Thoracic aorta (tissue), 2 donors: ENCODE data around the gene SLC6A7. TPM values are rescaled to one million over a fixed set of nuclear protein-coding genes. Genes with fewer than 3 reads are reported as not detected.

Experiments used
- ATAC-seq: fragments of 150-250 bp; one replicate; pipeline ENCODE4 v1.8.0; 2017; ENCODE audit warnings: low read depth; ENCODE audit not compliant: insufficient number of reproducible peaks, low FRiP score
- DNase-seq: peaks from one replicate; pipeline ENCODE4 v3.0.0-alpha.2; 2020; ENCODE audit warnings: low spot score
- H3K27ac ChIP-seq, 2 donors: fragments of 200-600 bp; sonication (generic); 1 replicate in 1 of 2; 2 replicates in 1 of 2; pipeline ENCODE4 v1.5.1; 2016; ENCODE audit warnings: mild to moderate bottlenecking in 2 of 2, moderate library complexity in 2 of 2
- H3K27me3 ChIP-seq: fragments of 200-600 bp; sonication (generic); replicated peaks from 2 replicates; pipeline ENCODE4 v1.6.0; 2016; ENCODE audit warnings: mild to moderate bottlenecking; ENCODE audit not compliant: insufficient read depth
- H3K36me3 ChIP-seq: fragments of 200-600 bp; sonication (generic); one replicate; pipeline ENCODE4 v1.5.1; 2016
- H3K4me1 ChIP-seq, 2 donors: fragments of 200-600 bp; sonication (generic); 1 replicate in 1 of 2; 2 replicates in 1 of 2; pipeline versions ENCODE4 v1.5.1 to v1.6.0; 2016; ENCODE audit warnings: low read depth in 2 of 2, mild to moderate bottlenecking in 1 of 2; ENCODE audit not compliant: control insufficient read depth in 1 of 2
- H3K4me3 ChIP-seq: fragments of 200-600 bp; sonication (generic); 2 replicates; pipeline ENCODE4 v1.5.1; 2016; ENCODE audit warnings: mild to moderate bottlenecking
- H3K9me3 ChIP-seq: fragments of 200-600 bp; sonication (generic); 2 replicates; pipeline ENCODE4 v1.5.1; 2016
- CTCF ChIP-seq: fragments of 200-600 bp; sonication (generic); IDR thresholded peaks from one replicate; pipeline ENCODE4 v1.5.1; 2019; ENCODE audit warnings: antibody characterized with exemption
- total RNA-seq, 2 donors: library from RNA; depleted of rRNA; stranded (reverse); fragments of >200 nt; gene quantifications; one replicate each; pipeline versions ENCODE4 v1.1.0 to v1.2.3, GENCODE V29; 2016

Gene SLC6A7
- total RNA-seq, 2 donors from 2014 or later, result not detected

GRCh38 chr5:150143350-150144245 is 46.3 kb upstream of the SLC6A7 start:
- Histone ChIP-seq H3K36me3 (peaks cover 3% of the 10 kb centered on the region), H3K9me3 (no peaks in the 10 kb centered on the region), H3K27me3 (no peaks in the 10 kb centered on the region), H3K4me1 (peaks cover 88 to 100% of the 10 kb centered on the region in 2 donors), H3K27ac (peak overlapping the region; percentile 97), H3K4me3 (peak overlapping the region; percentile 35)
- ATAC-seq (peak; percentile 42), DNase-seq (peak; percentile 77)
- TF ChIP-seq CTCF, result no peak

- DNase-seq, result peak; percentile 39
These were observed 45.5 kb upstream of the SLC6A7 start for GRCh38 chr5:150144246-150144801.

GRCh38 chr5:150144879-150145278 is 45.0 kb upstream of the SLC6A7 start:
- no peak for DNase-seq
- peaks cover 3% of the 10 kb centered on the region for H3K36me3 ChIP-seq
- H3K9me3 ChIP-seq, result no peaks in the 10 kb centered on the region
- no peaks in the 10 kb centered on the region for H3K27me3 ChIP-seq
- no peak for ATAC-seq
- TF ChIP-seq CTCF, result no peak
- peak overlapping the region; percentile 97 for H3K27ac ChIP-seq
- peaks cover 85 to 100% of the 10 kb centered on the region in 2 donors for H3K4me1 ChIP-seq
- H3K4me3 ChIP-seq, result peak overlapping the region; percentile 35

More at GRCh38 chr5:150144246-150144801, 45.5 kb upstream of the SLC6A7 start:
- Histone ChIP-seq H3K4me3 (peak overlapping the region; percentile 35), H3K9me3 (no peaks in the 10 kb centered on the region), H3K27me3 (no peaks in the 10 kb centered on the region), H3K36me3 (peaks cover 3% of the 10 kb centered on the region), H3K4me1 (peaks cover 87 to 100% of the 10 kb centered on the region in 2 donors), H3K27ac (peak overlapping the region; percentile 97)
- TF ChIP-seq CTCF, result no peak
- no peak for ATAC-seq

- Histone ChIP-seq H3K4me1 (peaks cover 84 to 100% of the 10 kb centered on the region in 2 donors), H3K36me3 (peaks cover 9% of the 10 kb centered on the region), H3K27me3 (no peaks in the 10 kb centered on the region), H3K4me3 (no peak overlapping the region), H3K9me3 (no peaks in the 10 kb centered on the region), H3K27ac (peak overlapping the region; percentile 80 to 97)
- DNase-seq (no peak), ATAC-seq (no peak)
- TF ChIP-seq CTCF, result no peak
These were observed 43.6 kb upstream of the SLC6A7 start for GRCh38 chr5:150146235-150146634.

GRCh38 chr5:150146862-150147601 is 42.8 kb upstream of the SLC6A7 start:
- H3K4me1 ChIP-seq, result peaks cover 79 to 99% of the 10 kb centered on the region in 2 donors
- H3K36me3 ChIP-seq, result peaks cover 12% of the 10 kb centered on the region
- no peak for TF ChIP-seq CTCF
- H3K27me3 ChIP-seq, result no peaks in the 10 kb centered on the region
- ATAC-seq (no peak), DNase-seq (no peak)
- no peaks in the 10 kb centered on the region for H3K9me3 ChIP-seq
- H3K4me3 ChIP-seq, result peak overlapping the region; percentile 31
- peak overlapping the region; percentile 80 to 97 for H3K27ac ChIP-seq
